Stromal cell of bone marrow (primary cell): Measurements from ENCODE around the gene ARHGAP10.
"Not testable (repeated sequence)": the region's sequence is repeated elsewhere in the genome, so short reads cannot be mapped to it uniquely, and the experiment has no call there.

Experiments used
- DNase-seq: peaks from one replicate; pipeline ENCODE4 v3.0.0-alpha.2; 2012; ENCODE audit warnings: low read depth

Gene ARHGAP10

GRCh38 chr4:147901388-147901787 lies 169.5 kb downstream of the ARHGAP10 start:
- DNase-seq = no peak

GRCh38 chr4:147901916-147902315 lies 170.0 kb downstream of the ARHGAP10 start:
- DNase-seq = no peak

GRCh38 chr4:147909225-147909624 lies 177.3 kb downstream of the ARHGAP10 start:
- DNase-seq = no peak

GRCh38 chr4:147910315-147910714 lies 178.4 kb downstream of the ARHGAP10 start:
- no peak for DNase-seq

- not testable (repeated sequence) for DNase-seq
Observed at GRCh38 chr4:147912106-147912505, 180.2 kb downstream of the ARHGAP10 start.

- DNase-seq = no peak
Observed at GRCh38 chr4:147913137-147913536, 181.2 kb downstream of the ARHGAP10 start.

- DNase-seq = peak; percentile 74
Observed at GRCh38 chr4:147916351-147916750, 184.5 kb downstream of the ARHGAP10 start.

- DNase-seq = no peak
Observed at GRCh38 chr4:147923381-147923780, 191.5 kb downstream of the ARHGAP10 start.

- no peak for DNase-seq
Observed at GRCh38 chr4:147923854-147924253, 192.0 kb downstream of the ARHGAP10 start.

GRCh38 chr4:147924604-147925412 lies 192.9 kb downstream of the ARHGAP10 start:
- DNase-seq = no peak

- no peak for DNase-seq
Observed at GRCh38 chr4:147927377-147928137, 195.7 kb downstream of the ARHGAP10 start.

GRCh38 chr4:147928400-147928799 lies 196.5 kb downstream of the ARHGAP10 start:
- DNase-seq = no peak

- no peak for DNase-seq
Observed at GRCh38 chr4:147929746-147930145, 197.9 kb downstream of the ARHGAP10 start.

- no peak for DNase-seq
Observed at GRCh38 chr4:147933316-147933715, 201.4 kb downstream of the ARHGAP10 start.

- no peak for DNase-seq
Observed at GRCh38 chr4:147933779-147934178, 201.9 kb downstream of the ARHGAP10 start.

- DNase-seq = no peak
Observed at GRCh38 chr4:147938496-147938895, 206.6 kb downstream of the ARHGAP10 start.

GRCh38 chr4:147940171-147940570 lies 208.3 kb downstream of the ARHGAP10 start:
- no peak for DNase-seq

GRCh38 chr4:147941373-147941772 lies 209.5 kb downstream of the ARHGAP10 start:
- DNase-seq = no peak

- DNase-seq = no peak
Observed at GRCh38 chr4:147942729-147943128, 210.8 kb downstream of the ARHGAP10 start.

GRCh38 chr4:147943159-147943638 lies 211.3 kb downstream of the ARHGAP10 start:
- DNase-seq = no peak

- DNase-seq = no peak
Observed at GRCh38 chr4:147944249-147944648, 212.4 kb downstream of the ARHGAP10 start.

GRCh38 chr4:147944670-147945260 lies 212.9 kb downstream of the ARHGAP10 start:
- no peak for DNase-seq

GRCh38 chr4:147948336-147948735 lies 216.4 kb downstream of the ARHGAP10 start:
- no peak for DNase-seq
